Subcutaneous adipose tissue (tissue), 4 donors: Measurements from ENCODE around the gene DLG2. TPM values are rescaled to one million over a fixed set of nuclear protein-coding genes. Genes with fewer than 3 reads are reported as not detected.

Source experiments
- CTCF ChIP-seq: fragments of 450-650 bp; IDR thresholded peaks from one replicate; pipeline ENCODE4 v1.5.1; 2016; ENCODE audit warnings: low read depth, mild to moderate bottlenecking, control low read depth, antibody characterized with exemption, moderate library complexity
- total RNA-seq, 4 donors: library from RNA; depleted of rRNA; stranded (reverse); fragments of >200 nt; gene quantifications; one replicate each; pipeline ENCODE4 v1.1.0, GENCODE V29; 2016

The DLG2 gene
- total RNA-seq, 4 donors from 2014 or later: 3.6 to 7.0 (median 6.1) TPM

GRCh38 chr11:85021058-85021457 is 606.1 kb downstream of the DLG2 start:
- no peak for TF ChIP-seq CTCF

- no peak for TF ChIP-seq CTCF
Measured at GRCh38 chr11:84993386-84993785, 633.8 kb downstream of the DLG2 start.

- TF ChIP-seq CTCF: no peak
Measured at GRCh38 chr11:84990141-84990540, 637.0 kb downstream of the DLG2 start.

- no peak for TF ChIP-seq CTCF
Measured at GRCh38 chr11:84981301-84981700, 645.8 kb downstream of the DLG2 start.

DNA sequence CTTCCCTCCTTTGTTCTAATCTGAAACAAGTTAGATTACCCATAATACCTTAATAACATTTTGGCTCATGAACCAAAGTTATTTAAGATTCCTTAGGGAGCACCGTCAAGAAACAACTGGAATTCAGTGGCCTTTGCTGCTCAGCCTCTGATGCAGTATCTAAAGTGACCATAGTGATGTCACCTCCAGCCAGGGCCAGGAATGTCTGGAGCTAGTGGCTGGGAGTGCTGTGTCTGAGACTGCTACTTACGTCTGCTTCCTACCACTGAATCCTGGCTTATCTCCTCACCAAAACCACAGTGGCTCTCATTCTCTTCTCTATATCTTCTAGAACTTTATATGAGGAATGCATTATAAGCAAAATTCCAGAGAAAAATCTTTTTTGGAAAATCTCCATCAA is 658.0 kb downstream of the DLG2 start:
- no peak for TF ChIP-seq CTCF

DNA sequence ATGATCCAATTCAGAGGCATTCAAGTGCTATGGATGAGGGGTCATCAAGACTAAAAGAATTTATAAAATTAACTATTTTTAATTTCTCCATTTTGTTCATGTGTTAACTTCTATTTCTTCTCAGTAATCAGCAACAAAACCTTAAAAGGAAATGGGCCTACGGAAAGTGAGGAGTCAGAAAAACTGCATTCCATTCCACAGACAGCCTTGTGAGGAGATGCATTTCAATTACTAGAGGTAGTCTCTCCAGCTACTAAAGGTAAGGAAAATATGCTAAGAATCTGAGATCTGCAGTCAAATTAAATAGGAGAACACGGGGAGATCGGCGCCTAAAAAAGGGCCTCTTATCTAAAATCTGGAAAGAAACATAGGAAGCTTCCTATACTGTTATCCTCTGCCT is 661.7 kb downstream of the DLG2 start:
- no peak for TF ChIP-seq CTCF

DNA sequence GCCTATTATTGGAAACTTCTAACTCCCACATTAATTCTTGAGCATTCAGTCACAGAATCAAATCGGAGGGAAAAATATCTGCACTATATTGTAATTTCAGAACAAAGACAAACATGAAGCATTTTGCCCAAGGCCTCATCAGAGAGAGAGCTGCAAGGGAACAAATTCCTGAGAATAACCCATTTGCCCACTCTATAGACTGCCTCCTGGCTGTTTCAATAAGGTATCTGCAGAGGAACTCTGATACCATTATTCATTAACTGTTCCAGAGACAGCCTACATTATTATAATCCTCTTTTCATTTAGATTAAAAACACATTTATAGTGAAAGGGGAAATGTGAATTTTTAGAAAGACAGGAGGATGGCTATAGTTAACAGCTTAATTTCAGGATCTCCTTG is 663.9 kb downstream of the DLG2 start:
- TF ChIP-seq CTCF: no peak
